HepG2 (cell line): Measurements from ENCODE around the gene TSEN54. TPM values are rescaled to one million over a fixed set of nuclear protein-coding genes. Genes with fewer than 3 reads are reported as not detected.

Experiments
- ATAC-seq: fragments of 200-7000 bp; cut with Tn5 transposase; 3 replicates; pipeline ENCODE4 v1.9.1; 2020; ENCODE audit warnings: mild to moderate bottlenecking, moderate library complexity
- BruUV-seq: library from RNA; stranded (reverse); fragments of 400-500 nt; replicated peaks from 2 replicates; lab custom pipeline; 2021; lab: Mats Ljungman, UMichigan
- CTCF ChIA-PET: fragments of 300-600 bp; formaldehyde crosslinking; extraction: SDS; loops from one replicate; lab custom pipeline; 2021; ENCODE audit warnings: low total read pairs, inconsistent platforms, low intra/inter-chr PET ratio; lab: Yijun Ruan, JAX
- POLR2A ChIA-PET: fragments of 350-600 bp; sonication (Branson Sonifier 250); formaldehyde crosslinking; loops from one replicate; lab custom pipeline; 2020; ENCODE audit warnings: antibody characterized with exemption, inconsistent platforms; lab: Yijun Ruan, JAX
- DNase-seq: peaks from one replicate; pipeline ENCODE4 v3.0.0-alpha.2; 2015; ENCODE audit warnings: low spot score
- FAIRE-seq: peaks from 3 replicates; lab custom pipeline; 2011; peaks lifted over from hg19 to GRCh38; lab: Jason Lieb, UNC
- H2AFZ ChIP-seq: one replicate; pipeline ENCODE4 v1.6.1; 2011; ENCODE audit warnings: low read length, inconsistent platforms
- H3K27ac ChIP-seq: fragments of 300-600 bp; 3 replicates; pipeline ENCODE4 v1.8.0; 2011; ENCODE audit warnings: mixed run types, mild to moderate bottlenecking, mixed read lengths, low read length, inconsistent platforms; ENCODE audit not compliant: insufficient read depth; ENCODE audit errors: extremely low read length
- H3K27me3 ChIP-seq, 2 experiments: fragments of 200-600 bp in 1 of 2; 2 replicates in 1 of 2; 3 replicates in 1 of 2; pipeline versions ENCODE4 v1.6.0 to v1.8.0; 2011; ENCODE audit warnings: low read length in 2 of 2, mild to moderate bottlenecking in 2 of 2, moderate library complexity in 2 of 2, inconsistent platforms in 1 of 2; ENCODE audit not compliant: insufficient read depth in 2 of 2, control insufficient read depth in 1 of 2
- H3K36me3 ChIP-seq, 2 experiments: fragments of 200-600 bp in 1 of 2; replicated peaks in 1 of 2; 2 replicates in 1 of 2; 3 replicates in 1 of 2; pipeline versions ENCODE4 v1.5.1 to v1.8.0; 2011; ENCODE audit warnings: low read length in 2 of 2, inconsistent platforms in 1 of 2; ENCODE audit not compliant: insufficient read depth in 2 of 2, control insufficient read depth in 1 of 2
- H3K4me1 ChIP-seq: 2 replicates; pipeline ENCODE4 v1.5.1; 2012; ENCODE audit warnings: low read length, inconsistent platforms; ENCODE audit not compliant: insufficient read depth
- H3K4me2 ChIP-seq: 2 replicates; pipeline ENCODE4 v1.6.0; 2011; ENCODE audit warnings: low read depth, low read length, inconsistent platforms
- H3K4me3 ChIP-seq, 3 experiments: fragments of 200-600 bp in 1 of 3; sonication (generic), shearing (Covaris generic) in 1 of 3; replicated peaks in 1 of 3; 2 replicates each; pipeline ENCODE4 v1.5.1; 2011 to 2016; ENCODE audit warnings: low read length in 3 of 3, inconsistent platforms in 2 of 3, low read depth in 2 of 3, mild to moderate bottlenecking in 2 of 3, control low read depth in 1 of 3, mixed read lengths in 1 of 3; ENCODE audit not compliant: insufficient read depth in 1 of 3
- H3K79me2 ChIP-seq: one replicate; pipeline ENCODE4 v1.6.1; 2011; ENCODE audit warnings: low read length, inconsistent platforms; ENCODE audit not compliant: insufficient read depth
- H3K9ac ChIP-seq: 2 replicates; pipeline ENCODE4 v1.6.0; 2011; ENCODE audit warnings: mild to moderate bottlenecking, low read depth, low read length, inconsistent platforms; ENCODE audit not compliant: insufficient read depth
- H3K9me3 ChIP-seq: 2 replicates; pipeline ENCODE4 v1.5.1; 2012; ENCODE audit warnings: mild to moderate bottlenecking, low read length
- H4K20me1 ChIP-seq: 2 replicates; pipeline ENCODE4 v1.6.0; 2011; ENCODE audit warnings: inconsistent platforms, mild to moderate bottlenecking, low read length, moderate library complexity; ENCODE audit not compliant: insufficient read depth
- ARID2 ChIP-seq: sonication (generic); formaldehyde crosslinking; IDR thresholded peaks from 2 replicates; pipeline ENCODE4 v1.8.1; 2022; ENCODE audit warnings: mild to moderate bottlenecking, missing genetic modification reagents, borderline replicate concordance
- CEBPZ ChIP-seq: IDR thresholded peaks from 2 replicates; pipeline ENCODE4 v1.6.1; 2012; ENCODE audit warnings: low read length, improper control_type of control experiment
- EP300 ChIP-seq, 3 experiments: sonication (generic) in 1 of 3; formaldehyde crosslinking in 1 of 3; IDR thresholded peaks; 2 replicates each; pipeline versions ENCODE4 v1.5.1 to v1.6.1; 2011 to 2020; ENCODE audit warnings: low read depth in 2 of 3, low read length in 2 of 3, borderline replicate concordance in 1 of 3, improper control_type of control experiment in 1 of 3, mild to moderate bottlenecking in 1 of 3, missing genetic modification reagents in 1 of 3, moderate library complexity in 1 of 3
- ETV5 ChIP-seq: IDR thresholded peaks from 2 replicates; pipeline ENCODE4 v1.6.1; 2018; ENCODE audit warnings: missing biosample characterization, missing genetic modification reagents, inconsistent platforms, borderline replicate concordance
- HOXA7 ChIP-seq: sonication (generic); formaldehyde crosslinking; IDR thresholded peaks from 2 replicates; pipeline ENCODE4 v1.8.1; 2022; ENCODE audit warnings: mild to moderate bottlenecking, missing genetic modification reagents, moderate library complexity
- KAT8 ChIP-seq: IDR thresholded peaks from 2 replicates; pipeline ENCODE4 v1.6.1; 2016; ENCODE audit warnings: missing genetic modification reagents, missing compliant biosample characterization
- MLLT10 ChIP-seq: sonication (generic); formaldehyde crosslinking; IDR thresholded peaks from 2 replicates; pipeline ENCODE4 v1.4.0; 2020; ENCODE audit warnings: missing genetic modification reagents
- NCOA1 ChIP-seq: sonication (generic); formaldehyde crosslinking; IDR thresholded peaks from 2 replicates; pipeline ENCODE4 v1.9.0; 2021; ENCODE audit warnings: missing genetic modification reagents
- NFRKB ChIP-seq: fragments of 450-650 bp; IDR thresholded peaks from 2 replicates; pipeline ENCODE4 v1.6.1; 2017
- ONECUT2 ChIP-seq: sonication (generic); formaldehyde crosslinking; IDR thresholded peaks from 2 replicates; pipeline ENCODE4 v1.4.0; 2020; ENCODE audit warnings: missing genetic modification reagents
- POLR2AphosphoS2 ChIP-seq: IDR thresholded peaks from 2 replicates; pipeline ENCODE4 v1.6.1; 2011; ENCODE audit warnings: low read depth, low read length, improper control_type of control experiment
- RBFOX2 ChIP-seq: fragments of 200-400 bp; formaldehyde crosslinking; IDR thresholded peaks from 2 replicates; pipeline ENCODE4 v1.6.1; 2017; ENCODE audit warnings: low read depth, mild to moderate bottlenecking, low read length
- SMAD3 ChIP-seq: sonication (generic); formaldehyde crosslinking; IDR thresholded peaks from 2 replicates; pipeline ENCODE4 v1.4.0; 2020; ENCODE audit warnings: missing genetic modification reagents
- SOX13 ChIP-seq, 3 experiments: fragments of 450-650 bp in 1 of 3; sonication (generic) in 1 of 3; formaldehyde crosslinking in 1 of 3; IDR thresholded peaks in 2 of 3; conservative IDR thresholded peaks in 1 of 3; 2 replicates each; pipeline versions ENCODE4 v1.5.0 to v1.6.1; 2016 to 2020; ENCODE audit warnings: antibody characterized with exemption in 1 of 3, mild to moderate bottlenecking in 1 of 3, missing compliant biosample characterization in 1 of 3, missing genetic modification reagents in 1 of 3, moderate library complexity in 1 of 3
- SPEN ChIP-seq: sonication (generic); formaldehyde crosslinking; IDR thresholded peaks from 2 replicates; pipeline ENCODE4 v1.5.1; 2020; ENCODE audit warnings: low read depth, mild to moderate bottlenecking, missing genetic modification reagents
- TCF12 ChIP-seq, 2 experiments: fragments of 450-650 bp in 1 of 2; sonication (generic) in 1 of 2; formaldehyde crosslinking in 1 of 2; IDR thresholded peaks; 2 replicates each; pipeline versions ENCODE4 v1.6.1 to v1.8.0; 2017 to 2022; ENCODE audit warnings: antibody characterized with exemption in 1 of 2, mild to moderate bottlenecking in 1 of 2, missing genetic modification reagents in 1 of 2, moderate library complexity in 1 of 2
- ZKSCAN5 ChIP-seq: sonication (generic); formaldehyde crosslinking; IDR thresholded peaks from 2 replicates; pipeline ENCODE4 v1.5.1; 2020; ENCODE audit warnings: mild to moderate bottlenecking, missing genetic modification reagents
- ZNF234 ChIP-seq: sonication (generic); formaldehyde crosslinking; conservative IDR thresholded peaks from 2 replicates; pipeline ENCODE4 v1.5.1; 2020; ENCODE audit warnings: mild to moderate bottlenecking, missing genetic modification reagents
- ZSCAN21 ChIP-seq: sonication (generic); formaldehyde crosslinking; IDR thresholded peaks from 2 replicates; pipeline ENCODE4 v1.8.0; 2022; ENCODE audit warnings: mild to moderate bottlenecking, missing genetic modification reagents, moderate library complexity, borderline replicate concordance
- WGBS: methylation state at CpG from one replicate; pipeline ENCODE4 v1.1.6; 2017; ENCODE audit warnings: low lambda C conversion rate; 5-methylcytosine and 5-hydroxymethylcytosine counted together
- in situ Hi-C: cut with HindIII; loops from 2 replicates; pipeline ENCODE4 v1.10.0; 2017; ENCODE audit warnings: low pct_unique_long_range_greater_than_20kb; ENCODE audit not compliant: extremely low pct_ligation_motif_present
- intact Hi-C: fragments of 100-400 bp; cut with micrococcal nuclease; formaldehyde crosslinking; loops from one replicate; pipeline ENCODE4 v1.10.0; 2022; ENCODE audit not compliant: unreplicated experiment
- polyA plus RNA-seq, 8 experiments: library from polyadenylated mRNA; depleted of rRNA in 3 of 8; stranded (reverse) in 7 of 8; unstranded in 1 of 8; fragments of >200 nt; fragmentation: Illumina TruSeq in 4 of 8; extraction: Trizol in 4 of 8; gene quantifications; 2 replicates each; pipeline versions ENCODE4 v1.2.1 to v1.2.3, GENCODE V29; 2011 to 2016; ENCODE audit warnings: low read depth in 4 of 8, missing spikeins in 1 of 8, mixed read lengths in 1 of 8; ENCODE audit not compliant: insufficient read depth in 1 of 8
- total RNA-seq, 5 experiments: library from RNA; depleted of rRNA; stranded (reverse); fragments of >200 nt; fragmentation: Illumina TruSeq; extraction: Trizol; gene quantifications; 2 replicates each; pipeline ENCODE4 v1.2.3, GENCODE V29; 2016; ENCODE audit warnings: low read depth in 1 of 5

TSEN54 gene
- total and polyA plus RNA-seq, 2 of the 13 experiments (the other 11 are each of a cell fraction or from before 2014, with no cell fraction given), result 62.9 to 63.3 TPM

GRCh38 chr17:75571197-75571884 lies 55.0 kb downstream of the TSEN54 start (continued):
- TF ChIP-seq CEBPZ, result no peak

GRCh38 chr17:75571885-75572215 lies 55.5 kb downstream of the TSEN54 start:
- no peak for TF ChIP-seq RBFOX2
- no peak for TF ChIP-seq SPEN (CRISPR knock-in tag)
- TF ChIP-seq HOXA7 (CRISPR knock-in tag), result no peak
- no peak for TF ChIP-seq POLR2AphosphoS2
- TF ChIP-seq ZSCAN21 (CRISPR knock-in tag), result no peak
- TF ChIP-seq TCF12 (IDR thresholded peaks at IDR 0.05), result no peak
- TF ChIP-seq TCF12 (CRISPR knock-in tag; IDR thresholded peaks at IDR 0.05), result no peak
- TF ChIP-seq NCOA1, result no peak
- TF ChIP-seq NFRKB, result no peak
- no peak for TF ChIP-seq SMAD3 (CRISPR knock-in tag)
- TF ChIP-seq SOX13 (IDR thresholded peaks at IDR 0.05), result no peak
- no peak for TF ChIP-seq SOX13 (CRISPR knock-in tag; conservative IDR thresholded peaks at IDR 0.05 in 1 of 2, IDR thresholded peaks at IDR 0.05 in 1 of 2)
- TF ChIP-seq ZNF234 (CRISPR knock-in tag), result no peak
- no peak for TF ChIP-seq ETV5 (CRISPR knock-in tag)
- TF ChIP-seq ARID2 (CRISPR knock-in tag), result no peak
- no peak for TF ChIP-seq ONECUT2
- no peak for TF ChIP-seq EP300 (IDR thresholded peaks at IDR 0.05; ENCODE audit: low read depth in 2 of 2, low read length in 2 of 2)
- no peak for TF ChIP-seq EP300 (CRISPR knock-in tag; IDR thresholded peaks at IDR 0.05; ENCODE audit: borderline replicate concordance)
- no peak for TF ChIP-seq KAT8
- TF ChIP-seq MLLT10, result no peak
- no peak for TF ChIP-seq ZKSCAN5 (CRISPR knock-in tag)
- ChIA-PET POLR2A (interaction anchor here (1.2 kb wide), 1 partner anchor 15 kb away, joined by 5 read pairs; no protein-coding TSS in a partner anchor), CTCF (no interaction called here)
- Histone ChIP-seq H2AFZ (no peak overlapping the region), H3K4me3 (no peak overlapping the region), H3K9me3 (no peaks in the 10 kb centered on the region), H3K4me1 (peaks cover 14% of the 10 kb centered on the region), H3K79me2 (no peaks in the 10 kb centered on the region), H3K27ac (no peak overlapping the region), H3K36me3 (peaks cover 13 to 25% of the 10 kb centered on the region in 2 experiments; a peak in 4 of 5 replicates), H4K20me1 (no peaks in the 10 kb centered on the region), H3K4me2 (no peak overlapping the region), H3K9ac (no peak overlapping the region), H3K27me3 (no peaks in the 10 kb centered on the region)
- in situ Hi-C loops, result no loop called here
- BruUV-seq, result no TSS peak
- 98% methylated on average over 13 of the region's 16 CpGs for WGBS
- intact Hi-C loops, result no loop called here
- no peak for FAIRE-seq
- DNase-seq, result no peak
- ATAC-seq, result no peak
